Measurements from ENCODE around the gene MATCAP1.
A peak's percentile ranks its signal among the peaks of the same experiment; 100 is the strongest.

Gene MATCAP1

DNA sequence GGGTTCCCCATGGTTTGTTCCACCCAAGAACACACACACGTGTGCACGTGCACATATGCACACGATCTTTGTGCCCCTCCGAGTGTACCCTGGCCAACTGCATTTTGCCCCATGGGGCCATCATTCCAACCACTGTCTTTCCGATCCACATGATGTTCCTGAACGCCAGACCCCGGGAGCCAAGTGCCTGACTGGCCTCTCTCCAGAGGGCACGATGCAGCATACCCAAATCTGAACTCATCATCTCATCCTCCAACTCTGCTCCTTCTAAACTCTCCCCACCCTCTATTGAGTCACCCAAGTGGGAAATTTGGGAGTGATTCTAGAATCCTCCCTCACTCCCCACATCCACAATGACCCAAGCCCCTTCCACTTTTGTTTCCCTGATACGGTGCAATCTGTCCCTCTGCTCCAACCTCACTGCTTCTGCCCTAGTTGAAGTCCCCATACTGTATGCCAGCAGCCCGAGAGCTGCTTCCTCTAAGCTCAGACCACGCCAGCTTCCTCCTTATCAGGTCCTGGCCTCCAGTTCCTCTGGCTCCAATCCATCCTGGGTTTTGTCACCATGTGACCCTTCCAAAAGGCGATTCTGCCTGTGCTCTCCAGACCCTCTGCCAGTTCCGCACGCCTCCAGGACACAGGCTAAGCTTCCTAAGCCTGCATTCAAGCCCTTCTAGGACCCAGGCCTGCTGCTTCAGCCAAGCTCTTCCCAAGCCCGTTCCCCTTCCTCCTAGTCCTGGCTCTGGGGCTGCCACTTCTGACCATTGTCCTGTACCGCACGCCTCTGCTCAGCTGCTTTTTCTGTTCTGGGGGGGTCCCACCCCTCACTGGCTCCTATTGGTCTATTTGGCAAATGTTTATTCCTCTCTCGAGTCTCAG lies 33.1 kb upstream of the MATCAP1 start:
- Histone ChIP-seq H3K4me1 (ENCODE audit: control insufficient read depth, insufficient read depth, low read length) (peaks cover 10% of the 10 kb centered on the region), H3K9me3 (ENCODE audit: control insufficient read depth, low read length) (no peaks in the 10 kb centered on the region), H3K4me3 (ENCODE audit: low read length) (no peak overlapping the region), H3K36me3 (ENCODE audit: control insufficient read depth, insufficient read depth, low read length, severe bottlenecking) (no peaks in the 10 kb centered on the region), H3K9ac (ENCODE audit: low read length) (peak overlapping the region; percentile 37), H3K27me3 (replicated peaks; ENCODE audit: control insufficient read depth, insufficient read depth, low read length) (no peaks in the 10 kb centered on the region)
- no peak for DNase-seq (ENCODE audit: low read depth)

DNA sequence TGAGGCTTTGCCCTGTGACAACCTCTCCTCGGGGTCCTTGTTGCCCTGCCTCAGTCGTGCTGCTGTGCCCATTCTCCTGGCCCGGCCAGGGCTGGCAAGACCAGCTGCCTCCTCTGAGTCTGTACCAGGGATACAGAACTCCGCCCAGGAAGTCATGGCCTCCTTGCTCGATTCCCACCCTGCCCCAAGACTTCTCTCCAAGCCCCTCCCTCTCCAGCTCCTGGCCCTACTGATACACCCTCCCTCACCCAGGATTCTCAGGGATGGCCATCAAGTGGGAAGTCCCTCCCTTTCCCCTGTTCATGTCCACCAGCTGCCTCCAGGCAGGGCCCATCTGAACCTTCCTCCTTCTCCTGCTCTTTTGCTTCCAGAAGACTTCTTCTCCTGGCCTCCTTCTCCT lies 31.9 kb upstream of the MATCAP1 start:
- H3K4me3 ChIP-seq (ENCODE audit: low read length) = no peak overlapping the region
- DNase-seq (ENCODE audit: low read depth) = no peak
- H3K36me3 ChIP-seq (ENCODE audit: control insufficient read depth, insufficient read depth, low read length, severe bottlenecking) = no peaks in the 10 kb centered on the region
- H3K4me1 ChIP-seq (ENCODE audit: control insufficient read depth, insufficient read depth, low read length) = peaks cover 10% of the 10 kb centered on the region
- no peak overlapping the region for H3K9ac ChIP-seq (ENCODE audit: low read length)
- H3K9me3 ChIP-seq (ENCODE audit: control insufficient read depth, low read length) = no peaks in the 10 kb centered on the region
- H3K27me3 ChIP-seq (replicated peaks; ENCODE audit: control insufficient read depth, insufficient read depth, low read length) = no peaks in the 10 kb centered on the region

DNA sequence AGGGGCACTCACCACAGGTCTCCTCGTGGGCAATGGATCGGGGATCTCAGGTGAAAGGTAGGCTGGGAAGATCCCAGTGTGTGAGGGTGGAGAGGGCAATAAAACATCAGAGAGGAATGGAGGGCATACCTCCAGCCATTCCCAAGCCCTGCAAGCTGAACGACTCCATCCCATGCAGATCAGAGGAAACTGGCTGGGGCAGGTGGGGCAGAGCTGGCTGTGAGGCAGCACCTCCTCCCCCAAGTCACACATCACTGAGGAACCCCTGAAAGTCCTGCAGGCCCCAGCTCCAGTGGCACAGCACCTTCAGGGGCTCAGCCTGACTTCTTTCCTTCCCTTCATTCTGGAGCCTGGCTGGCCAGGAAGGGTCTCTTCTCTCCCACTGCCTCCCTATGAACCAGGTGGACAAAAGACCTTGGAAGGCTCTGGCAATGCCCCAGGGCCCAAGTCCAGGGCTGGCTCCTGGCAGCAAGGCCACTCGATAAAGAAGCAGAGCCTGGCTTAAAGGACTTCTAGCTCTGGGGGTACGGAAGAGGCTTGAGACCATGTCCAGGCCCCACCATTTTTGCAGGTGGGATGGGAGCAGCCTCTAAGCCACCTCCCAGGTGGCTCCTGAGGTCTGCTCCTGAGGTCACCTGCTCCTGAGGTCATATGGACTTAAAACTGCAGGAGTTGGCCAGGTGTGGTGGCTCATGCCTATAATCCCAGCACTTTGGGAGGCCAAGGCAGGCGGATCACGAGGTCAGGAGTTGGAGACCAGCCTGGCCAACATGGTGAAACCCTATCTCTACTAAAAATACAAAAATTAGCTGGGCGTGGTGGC lies 29.6 kb upstream of the MATCAP1 start:
- Histone ChIP-seq H3K36me3 (ENCODE audit: control insufficient read depth, insufficient read depth, low read length, severe bottlenecking) (no peaks in the 10 kb centered on the region), H3K4me1 (ENCODE audit: control insufficient read depth, insufficient read depth, low read length) (peaks cover 10% of the 10 kb centered on the region), H3K9me3 (ENCODE audit: control insufficient read depth, low read length) (no peaks in the 10 kb centered on the region), H3K9ac (ENCODE audit: low read length) (no peak overlapping the region), H3K27me3 (replicated peaks; ENCODE audit: control insufficient read depth, insufficient read depth, low read length) (no peaks in the 10 kb centered on the region), H3K4me3 (ENCODE audit: low read length) (no peak overlapping the region)
- DNase-seq (ENCODE audit: low read depth) = no peak

DNA sequence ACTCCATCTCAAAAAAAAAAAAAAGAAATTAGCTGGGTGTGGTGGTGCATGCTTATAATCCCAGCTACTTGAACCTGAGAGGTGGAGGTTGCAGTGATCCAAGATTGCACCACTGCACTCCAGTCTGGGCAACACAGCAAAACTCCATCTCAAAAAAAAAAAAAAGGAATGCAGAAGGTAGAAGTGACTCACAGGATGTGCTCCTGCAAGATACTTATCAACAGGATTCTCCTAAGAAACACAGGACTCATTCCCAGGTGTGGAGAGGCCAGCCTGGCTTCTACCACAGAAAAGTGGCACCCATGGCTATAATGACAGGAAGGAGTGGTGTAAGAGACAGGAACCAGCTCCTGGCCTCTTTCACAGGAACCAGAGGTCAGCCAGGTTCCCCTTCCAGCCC lies 29.0 kb upstream of the MATCAP1 start:
- H3K27me3 ChIP-seq (replicated peaks; ENCODE audit: control insufficient read depth, insufficient read depth, low read length) = no peaks in the 10 kb centered on the region
- no peak for DNase-seq (ENCODE audit: low read depth)
- no peaks in the 10 kb centered on the region for H3K9me3 ChIP-seq (ENCODE audit: control insufficient read depth, low read length)
- no peaks in the 10 kb centered on the region for H3K36me3 ChIP-seq (ENCODE audit: control insufficient read depth, insufficient read depth, low read length, severe bottlenecking)
- H3K4me1 ChIP-seq (ENCODE audit: control insufficient read depth, insufficient read depth, low read length) = peaks cover 13% of the 10 kb centered on the region
- no peak overlapping the region for H3K4me3 ChIP-seq (ENCODE audit: low read length)
- H3K9ac ChIP-seq (ENCODE audit: low read length) = no peak overlapping the region

DNA sequence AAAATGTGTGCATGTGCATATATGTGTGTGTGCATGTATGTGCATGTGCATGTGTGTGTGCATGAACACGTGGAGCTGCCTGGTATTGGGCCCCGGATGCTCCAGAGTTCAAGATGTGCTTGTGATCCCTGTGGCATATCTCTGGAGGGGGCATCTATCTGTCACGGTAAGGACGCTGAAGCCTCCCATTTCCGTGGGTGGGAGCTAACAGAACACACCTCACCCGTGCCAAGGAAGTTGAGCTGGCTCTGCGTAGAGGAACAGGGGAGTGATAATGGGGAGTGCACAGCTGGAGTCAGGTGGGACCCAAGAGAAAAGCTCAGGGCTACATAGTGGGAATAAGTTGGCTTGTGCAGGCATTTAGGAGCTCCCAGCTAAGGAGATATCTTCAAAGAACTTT lies 27.9 kb upstream of the MATCAP1 start:
- Histone ChIP-seq H3K27me3 (replicated peaks; ENCODE audit: control insufficient read depth, insufficient read depth, low read length) (no peaks in the 10 kb centered on the region), H3K36me3 (ENCODE audit: control insufficient read depth, insufficient read depth, low read length, severe bottlenecking) (no peaks in the 10 kb centered on the region), H3K4me1 (ENCODE audit: control insufficient read depth, insufficient read depth, low read length) (peaks cover 14% of the 10 kb centered on the region), H3K9ac (ENCODE audit: low read length) (no peak overlapping the region), H3K9me3 (ENCODE audit: control insufficient read depth, low read length) (no peaks in the 10 kb centered on the region), H3K4me3 (ENCODE audit: low read length) (no peak overlapping the region)
- no peak for DNase-seq (ENCODE audit: low read depth)

DNA sequence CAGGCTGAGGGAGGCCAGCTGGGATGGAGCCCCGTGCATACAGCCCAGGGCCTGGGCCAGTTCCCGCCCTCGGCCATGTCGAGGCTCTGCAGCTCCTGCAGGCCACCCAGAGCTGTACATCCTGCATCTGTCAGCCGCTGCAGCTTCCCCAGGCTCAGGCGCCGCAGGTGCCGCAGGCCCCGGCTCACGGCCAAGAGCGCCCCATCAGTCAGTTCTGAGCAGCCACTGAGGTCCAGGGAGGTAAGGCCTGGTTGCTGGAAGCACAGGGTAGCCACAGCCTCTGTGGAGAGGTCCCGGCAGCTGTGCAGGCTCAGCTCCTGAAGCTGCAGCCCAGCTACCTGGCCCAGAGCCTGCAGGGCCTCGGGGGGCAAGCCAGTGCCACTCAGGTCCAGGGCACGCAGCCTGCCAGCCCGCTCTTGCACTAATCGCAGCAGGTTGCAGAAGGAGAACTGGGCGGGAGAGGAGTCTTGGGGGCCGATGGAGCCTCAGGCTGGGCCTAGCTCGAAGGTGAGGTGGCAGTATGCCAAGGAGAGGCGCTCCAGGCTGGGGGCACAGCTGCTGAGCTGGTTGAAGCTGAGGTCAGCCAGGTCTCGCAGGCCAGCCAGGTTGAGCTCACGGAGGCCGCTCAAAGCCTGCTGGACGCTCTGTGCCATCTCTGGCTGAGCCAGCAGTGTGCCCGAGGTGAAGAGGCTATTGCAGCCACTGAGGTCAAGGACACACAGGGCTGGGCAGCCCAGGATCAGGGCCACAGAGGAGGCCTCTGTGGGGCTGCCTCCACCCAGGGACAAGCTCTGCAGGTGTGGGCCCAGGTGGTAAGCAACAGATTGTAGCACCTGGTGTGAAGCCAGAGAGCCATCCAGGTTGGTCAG lies 26.5 kb upstream of the MATCAP1 start:
- Histone ChIP-seq H3K9ac (ENCODE audit: low read length) (no peak overlapping the region), H3K4me3 (ENCODE audit: low read length) (no peak overlapping the region), H3K9me3 (ENCODE audit: control insufficient read depth, low read length) (no peaks in the 10 kb centered on the region), H3K4me1 (ENCODE audit: control insufficient read depth, insufficient read depth, low read length) (peaks cover 16% of the 10 kb centered on the region), H3K27me3 (replicated peaks; ENCODE audit: control insufficient read depth, insufficient read depth, low read length) (no peaks in the 10 kb centered on the region), H3K36me3 (ENCODE audit: control insufficient read depth, insufficient read depth, low read length, severe bottlenecking) (no peaks in the 10 kb centered on the region)
- DNase-seq (ENCODE audit: low read depth) = no peak

DNA sequence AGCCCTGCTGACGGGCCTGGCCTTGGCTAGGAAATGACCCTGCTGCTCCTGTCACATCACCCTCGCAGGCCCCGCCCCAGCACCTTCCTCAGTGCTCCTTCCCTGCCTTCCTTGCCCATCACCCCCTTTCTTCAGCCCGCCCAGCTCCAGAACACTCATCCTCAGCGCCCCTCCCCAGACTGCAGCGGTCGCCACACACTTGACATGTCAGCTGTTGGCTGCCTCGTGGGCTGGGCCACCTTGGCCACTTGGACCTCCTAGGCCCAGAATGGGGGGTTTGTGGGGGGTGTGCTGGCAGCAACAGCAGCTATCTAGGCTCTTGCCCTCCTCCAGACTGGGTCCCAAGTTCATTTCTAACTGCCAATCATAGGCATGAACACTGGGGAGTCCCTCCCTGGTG lies 25.8 kb upstream of the MATCAP1 start:
- no peaks in the 10 kb centered on the region for H3K36me3 ChIP-seq (ENCODE audit: control insufficient read depth, insufficient read depth, low read length, severe bottlenecking)
- H3K27me3 ChIP-seq (replicated peaks; ENCODE audit: control insufficient read depth, insufficient read depth, low read length) = no peaks in the 10 kb centered on the region
- DNase-seq (ENCODE audit: low read depth) = no peak
- no peaks in the 10 kb centered on the region for H3K9me3 ChIP-seq (ENCODE audit: control insufficient read depth, low read length)
- H3K9ac ChIP-seq (ENCODE audit: low read length) = no peak overlapping the region
- no peak overlapping the region for H3K4me3 ChIP-seq (ENCODE audit: low read length)
- peaks cover 16% of the 10 kb centered on the region for H3K4me1 ChIP-seq (ENCODE audit: control insufficient read depth, insufficient read depth, low read length)

DNA sequence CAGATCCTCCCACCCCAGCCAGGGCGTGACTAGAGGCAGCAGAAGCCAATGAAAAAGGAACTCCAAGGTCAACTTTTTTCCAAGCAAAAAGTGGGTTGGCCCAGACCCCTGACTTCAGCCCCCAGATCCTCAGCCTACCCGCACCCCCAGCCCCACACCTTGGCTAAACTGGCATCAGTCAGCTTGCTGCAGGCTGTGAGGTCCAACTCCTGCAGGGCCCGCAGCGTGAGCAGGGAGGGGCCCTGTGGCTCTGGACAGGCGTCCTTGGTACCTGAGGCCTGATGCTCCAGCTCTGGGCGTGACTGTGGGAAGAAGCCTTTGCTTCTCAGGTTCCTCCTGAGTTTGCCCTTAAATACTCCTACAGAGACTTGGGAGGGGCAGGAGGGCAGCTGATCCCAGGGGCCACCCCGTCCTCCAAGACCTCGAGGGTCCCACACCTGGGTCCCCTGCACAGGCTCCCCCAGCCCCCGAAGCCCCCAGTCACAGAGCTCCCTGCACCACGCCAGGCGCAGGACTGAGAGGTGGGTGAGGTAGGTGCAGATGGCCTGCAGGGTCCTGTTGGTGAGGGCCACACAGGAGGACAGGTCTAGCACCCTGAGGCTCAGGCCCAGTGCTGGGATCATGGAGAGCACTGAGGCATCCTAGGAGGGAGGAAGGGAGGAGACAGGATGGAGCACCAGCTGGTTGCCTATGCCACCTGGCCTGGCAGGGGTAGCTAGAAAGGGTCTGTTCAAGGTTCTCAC lies 24.6 kb upstream of the MATCAP1 start:
- no peaks in the 10 kb centered on the region for H3K27me3 ChIP-seq (replicated peaks; ENCODE audit: control insufficient read depth, insufficient read depth, low read length)
- no peaks in the 10 kb centered on the region for H3K9me3 ChIP-seq (ENCODE audit: control insufficient read depth, low read length)
- DNase-seq (ENCODE audit: low read depth) = no peak
- no peaks in the 10 kb centered on the region for H3K36me3 ChIP-seq (ENCODE audit: control insufficient read depth, insufficient read depth, low read length, severe bottlenecking)
- H3K4me1 ChIP-seq (ENCODE audit: control insufficient read depth, insufficient read depth, low read length) = peaks cover 16% of the 10 kb centered on the region
- no peak overlapping the region for H3K9ac ChIP-seq (ENCODE audit: low read length)
- no peak overlapping the region for H3K4me3 ChIP-seq (ENCODE audit: low read length)

DNA sequence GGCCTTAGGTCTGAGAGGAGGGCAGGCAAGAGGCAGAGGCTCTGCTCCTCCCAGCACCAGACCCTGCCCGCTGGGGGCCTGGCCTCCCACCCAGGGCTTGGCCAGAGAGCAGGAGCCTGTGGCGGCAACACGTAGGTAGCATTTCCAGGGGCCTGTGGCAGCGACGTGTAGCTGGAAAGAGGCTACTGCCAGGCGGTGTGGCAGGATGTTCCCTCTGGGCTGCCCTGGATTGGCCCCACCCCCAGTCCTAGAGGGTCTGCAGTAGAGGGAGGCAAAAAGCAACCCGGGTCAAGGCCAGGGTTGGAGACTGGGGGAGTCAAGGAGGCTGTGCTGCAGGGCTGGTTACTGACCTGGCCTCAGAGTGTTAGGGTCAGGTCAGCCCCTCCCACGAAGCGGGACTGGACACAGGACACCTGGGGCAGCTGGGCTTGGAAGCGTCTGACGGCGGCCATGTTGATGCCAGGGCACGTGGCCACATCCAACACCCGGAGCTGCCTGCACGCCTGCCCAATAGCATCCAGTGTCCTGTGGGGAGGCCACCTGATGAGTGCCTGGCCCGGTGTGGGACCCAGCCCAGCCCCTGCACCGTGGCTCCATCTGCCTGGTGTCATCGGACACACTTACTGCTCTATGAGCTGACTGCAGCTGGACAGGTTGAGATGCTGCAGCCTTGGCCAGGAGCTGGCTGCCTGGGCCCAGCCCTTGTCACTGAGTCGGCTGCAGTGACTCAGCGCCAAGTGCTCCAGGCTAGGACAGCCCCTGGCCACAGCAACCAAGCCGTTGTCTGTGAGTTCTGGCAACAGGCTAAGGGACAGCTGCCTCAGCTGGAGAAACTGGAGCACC lies 23.7 kb upstream of the MATCAP1 start:
- H3K9me3 ChIP-seq (ENCODE audit: control insufficient read depth, low read length) = no peaks in the 10 kb centered on the region
- no peak overlapping the region for H3K4me3 ChIP-seq (ENCODE audit: low read length)
- DNase-seq (ENCODE audit: low read depth) = peak; percentile 43
- H3K27me3 ChIP-seq (replicated peaks; ENCODE audit: control insufficient read depth, insufficient read depth, low read length) = no peaks in the 10 kb centered on the region
- H3K9ac ChIP-seq (ENCODE audit: low read length) = no peak overlapping the region
- peaks cover 16% of the 10 kb centered on the region for H3K4me1 ChIP-seq (ENCODE audit: control insufficient read depth, insufficient read depth, low read length)
- no peaks in the 10 kb centered on the region for H3K36me3 ChIP-seq (ENCODE audit: control insufficient read depth, insufficient read depth, low read length, severe bottlenecking)

DNA sequence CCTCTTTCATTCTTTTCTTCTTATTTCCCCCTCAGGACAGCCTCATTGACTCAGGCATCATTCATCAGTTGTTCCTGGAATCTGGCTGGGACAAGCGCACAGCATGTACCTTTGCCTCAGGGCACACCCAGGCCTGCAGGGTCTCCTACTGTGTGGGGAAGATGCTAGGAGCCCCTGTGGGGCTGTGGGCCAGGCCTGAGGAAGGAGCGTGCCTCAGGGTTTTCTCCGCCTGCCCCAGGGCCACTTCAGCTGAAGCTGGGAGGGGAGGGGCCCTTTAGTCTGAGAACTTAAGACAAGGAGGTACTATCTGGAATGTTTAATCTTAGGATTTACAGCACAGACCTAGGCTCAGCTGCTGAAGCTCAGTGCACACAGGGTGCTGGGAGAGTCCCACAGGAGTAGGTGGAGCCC lies 23.1 kb upstream of the MATCAP1 start:
- H3K27me3 ChIP-seq (replicated peaks; ENCODE audit: control insufficient read depth, insufficient read depth, low read length) = no peaks in the 10 kb centered on the region
- no peak overlapping the region for H3K4me3 ChIP-seq (ENCODE audit: low read length)
- no peaks in the 10 kb centered on the region for H3K36me3 ChIP-seq (ENCODE audit: control insufficient read depth, insufficient read depth, low read length, severe bottlenecking)
- no peak overlapping the region for H3K9ac ChIP-seq (ENCODE audit: low read length)
- H3K9me3 ChIP-seq (ENCODE audit: control insufficient read depth, low read length) = no peaks in the 10 kb centered on the region
- H3K4me1 ChIP-seq (ENCODE audit: control insufficient read depth, insufficient read depth, low read length) = peaks cover 16% of the 10 kb centered on the region
- no peak for DNase-seq (ENCODE audit: low read depth)
